ENCODE data around the gene C2orf81.

C2orf81 gene

GRCh38 chr2:74391580-74392448, 29.6 kb downstream of the C2orf81 start:
- Histone ChIP-seq H3K9me3 (ENCODE audit: control insufficient read depth in 5 of 5, low read length in 5 of 5) (no peaks in the 10 kb centered on the region), H3K4me3 (ENCODE audit: low read depth in 1 of 5, low read length in 5 of 5) (peak overlapping the region; percentile 87 to 97 (median 92)), H3K4me1 (ENCODE audit: control insufficient read depth in 5 of 5, insufficient read depth in 5 of 5, low read length in 5 of 5) (peaks cover 6 to 38% (median 26%) of the 10 kb centered on the region in 5 donors), H3K36me3 (ENCODE audit: control insufficient read depth in 5 of 5, insufficient read depth in 5 of 5, low read length in 5 of 5) (no peaks in the 10 kb centered on the region), H3K27ac (ENCODE audit: low read depth, low read length) (peak overlapping the region; percentile 74), H3K9ac (ENCODE audit: low read length in 5 of 5) (peak overlapping the region; percentile 85 to 96 (median 91)), H3K27me3 (ENCODE audit: control insufficient read depth in 5 of 5, insufficient read depth in 4 of 5, low read length in 5 of 5) (peaks cover 0 to 3% (median 0%) of the 10 kb centered on the region in 5 donors)

DNA sequence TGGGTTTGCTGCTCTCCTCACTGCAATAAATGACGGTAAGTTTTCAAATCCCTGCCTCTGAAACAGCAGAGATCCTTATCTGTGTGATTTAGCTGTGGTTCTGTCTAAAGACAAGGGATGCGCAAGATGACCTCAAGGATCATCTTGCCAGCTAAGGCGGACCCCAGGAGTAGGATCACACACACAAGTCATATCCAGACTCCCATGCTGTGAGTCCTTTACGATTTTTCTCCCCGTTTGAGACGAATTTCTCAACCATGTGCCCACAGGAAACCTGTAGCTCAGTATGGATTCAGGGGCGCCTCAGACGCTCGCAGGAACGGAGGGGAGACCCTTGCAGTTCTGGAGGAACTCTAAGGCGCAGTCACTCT, 30.2 kb downstream of the C2orf81 start:
- Histone ChIP-seq H3K36me3 (ENCODE audit: control insufficient read depth in 5 of 5, insufficient read depth in 5 of 5, low read length in 5 of 5) (no peaks in the 10 kb centered on the region), H3K9ac (ENCODE audit: low read length in 5 of 5) (peak overlapping the region; percentile 85 to 96 (median 91)), H3K27ac (ENCODE audit: low read depth, low read length) (peak overlapping the region; percentile 74), H3K9me3 (ENCODE audit: control insufficient read depth in 5 of 5, low read length in 5 of 5) (no peaks in the 10 kb centered on the region), H3K4me1 (ENCODE audit: control insufficient read depth in 5 of 5, insufficient read depth in 5 of 5, low read length in 5 of 5) (peaks cover 6 to 38% (median 26%) of the 10 kb centered on the region in 5 donors), H3K27me3 (ENCODE audit: control insufficient read depth in 5 of 5, insufficient read depth in 4 of 5, low read length in 5 of 5) (peaks cover 0 to 3% (median 0%) of the 10 kb centered on the region in 5 donors), H3K4me3 (ENCODE audit: low read depth in 1 of 5, low read length in 5 of 5) (peak overlapping the region; percentile 87 to 97 (median 92))

DNA sequence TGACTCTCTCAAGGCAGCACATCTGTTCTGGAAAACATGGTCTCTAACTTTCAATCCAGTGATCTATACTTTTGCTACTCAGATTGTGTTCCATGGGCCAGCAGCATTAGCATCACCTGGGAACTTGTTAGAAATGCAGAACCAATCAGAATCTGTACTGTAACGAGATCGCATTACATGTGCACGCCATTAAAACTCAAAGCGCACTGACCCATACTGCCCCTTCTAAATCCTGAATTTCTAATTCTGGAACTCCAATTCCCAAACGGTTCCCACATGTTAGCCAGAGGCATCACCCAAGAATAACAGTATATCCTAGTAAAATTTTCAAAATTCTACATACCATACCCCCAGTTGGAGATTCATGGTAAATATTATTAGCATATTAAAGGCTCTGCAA, 30.8 kb downstream of the C2orf81 start:
- Histone ChIP-seq H3K36me3 (ENCODE audit: control insufficient read depth in 5 of 5, insufficient read depth in 5 of 5, low read length in 5 of 5) (peaks cover 0 to under 1% (median 0%) of the 10 kb centered on the region in 5 donors), H3K27me3 (ENCODE audit: control insufficient read depth in 5 of 5, insufficient read depth in 4 of 5, low read length in 5 of 5) (peaks cover 0 to 3% (median 0%) of the 10 kb centered on the region in 5 donors), H3K9me3 (ENCODE audit: control insufficient read depth in 5 of 5, low read length in 5 of 5) (no peaks in the 10 kb centered on the region), H3K9ac (ENCODE audit: low read length in 5 of 5) (peak overlapping the region in 2 of 5 donors; percentile 90 to 96), H3K4me3 (ENCODE audit: low read depth in 1 of 5, low read length in 5 of 5) (peak overlapping the region; percentile 87 to 97 (median 92)), H3K27ac (ENCODE audit: low read depth, low read length) (no peak overlapping the region), H3K4me1 (ENCODE audit: control insufficient read depth in 5 of 5, insufficient read depth in 5 of 5, low read length in 5 of 5) (peaks cover 6 to 38% (median 26%) of the 10 kb centered on the region in 5 donors)

DNA sequence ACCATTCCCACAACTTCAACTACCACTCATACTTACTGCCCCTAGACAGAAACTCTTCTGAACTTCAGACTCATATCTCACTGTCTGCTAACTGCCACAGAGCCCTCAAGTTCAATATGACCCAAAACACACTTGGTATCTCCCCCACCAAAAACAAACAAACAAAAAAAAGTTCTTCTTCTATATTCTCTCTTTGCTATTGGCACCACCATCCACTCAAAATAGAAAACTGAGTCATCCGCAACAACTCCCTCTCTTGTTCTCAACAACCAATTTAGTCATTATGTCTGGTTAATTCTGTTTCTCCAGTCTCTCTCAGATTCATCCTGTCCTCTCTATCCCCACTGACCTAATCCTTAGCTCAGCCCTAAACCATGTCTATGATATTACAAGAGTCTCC, 34.1 kb downstream of the C2orf81 start:
- Histone ChIP-seq H3K36me3 (ENCODE audit: control insufficient read depth in 5 of 5, insufficient read depth in 5 of 5, low read length in 5 of 5) (peaks cover 0 to 13% (median 0%) of the 10 kb centered on the region in 5 donors), H3K27ac (ENCODE audit: low read depth, low read length) (no peak overlapping the region), H3K4me1 (ENCODE audit: control insufficient read depth in 5 of 5, insufficient read depth in 5 of 5, low read length in 5 of 5) (peaks cover 6 to 42% (median 24%) of the 10 kb centered on the region in 5 donors), H3K9ac (ENCODE audit: low read length in 5 of 5) (no peak overlapping the region), H3K4me3 (ENCODE audit: low read depth in 1 of 5, low read length in 5 of 5) (no peak overlapping the region), H3K27me3 (ENCODE audit: control insufficient read depth in 5 of 5, insufficient read depth in 4 of 5, low read length in 5 of 5) (no peaks in the 10 kb centered on the region), H3K9me3 (ENCODE audit: control insufficient read depth in 5 of 5, low read length in 5 of 5) (no peaks in the 10 kb centered on the region)

DNA sequence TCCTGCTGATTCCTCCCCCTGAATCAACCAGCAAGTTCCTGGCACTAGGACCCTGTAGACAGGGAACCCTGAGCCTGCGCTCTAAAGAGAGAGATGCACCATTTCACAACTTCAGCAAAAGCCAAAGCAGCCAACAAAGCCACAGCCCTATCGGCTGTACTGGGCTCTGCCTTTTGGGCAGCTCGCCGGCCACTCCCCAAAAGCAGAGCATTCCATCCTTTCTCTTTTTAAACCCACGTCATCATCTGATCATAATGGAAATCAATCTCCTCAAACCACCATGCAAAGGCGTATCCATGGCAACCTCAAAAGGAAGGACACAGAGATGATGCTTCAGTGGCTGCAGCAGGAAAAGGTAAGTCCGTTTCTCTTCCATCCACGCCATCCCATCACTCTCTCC, 36.0 kb downstream of the C2orf81 start:
- no peaks in the 10 kb centered on the region for H3K27me3 ChIP-seq (ENCODE audit: control insufficient read depth in 5 of 5, insufficient read depth in 4 of 5, low read length in 5 of 5)
- H3K36me3 ChIP-seq (ENCODE audit: control insufficient read depth in 5 of 5, insufficient read depth in 5 of 5, low read length in 5 of 5), result peaks cover 0 to 13% (median 0%) of the 10 kb centered on the region in 5 donors
- H3K4me1 ChIP-seq (ENCODE audit: control insufficient read depth in 5 of 5, insufficient read depth in 5 of 5, low read length in 5 of 5), result peaks cover 3 to 35% (median 18%) of the 10 kb centered on the region in 5 donors
- no peaks in the 10 kb centered on the region for H3K9me3 ChIP-seq (ENCODE audit: control insufficient read depth in 5 of 5, low read length in 5 of 5)
- no peak overlapping the region for H3K9ac ChIP-seq (ENCODE audit: low read length in 5 of 5)
- H3K4me3 ChIP-seq (ENCODE audit: low read depth in 1 of 5, low read length in 5 of 5), result no peak overlapping the region
- H3K27ac ChIP-seq (ENCODE audit: low read depth, low read length), result no peak overlapping the region

GRCh38 chr2:74384051-74384450, 37.4 kb downstream of the C2orf81 start:
- Histone ChIP-seq H3K9ac (ENCODE audit: low read length in 5 of 5) (peak overlapping the region in 2 of 5 donors; percentile 5 to 49), H3K27me3 (ENCODE audit: control insufficient read depth in 5 of 5, insufficient read depth in 4 of 5, low read length in 5 of 5) (no peaks in the 10 kb centered on the region), H3K9me3 (ENCODE audit: control insufficient read depth in 5 of 5, low read length in 5 of 5) (no peaks in the 10 kb centered on the region), H3K4me3 (ENCODE audit: low read depth in 1 of 5, low read length in 5 of 5) (no peak overlapping the region), H3K36me3 (ENCODE audit: control insufficient read depth in 5 of 5, insufficient read depth in 5 of 5, low read length in 5 of 5) (peaks cover 0 to 13% (median 2%) of the 10 kb centered on the region in 5 donors), H3K27ac (ENCODE audit: low read depth, low read length) (no peak overlapping the region), H3K4me1 (ENCODE audit: control insufficient read depth in 5 of 5, insufficient read depth in 5 of 5, low read length in 5 of 5) (peaks cover 1 to 36% (median 15%) of the 10 kb centered on the region in 5 donors)

GRCh38 chr2:74383254-74383653, 38.2 kb downstream of the C2orf81 start:
- Histone ChIP-seq H3K4me1 (ENCODE audit: control insufficient read depth in 5 of 5, insufficient read depth in 5 of 5, low read length in 5 of 5) (peaks cover 1 to 31% (median 15%) of the 10 kb centered on the region in 5 donors), H3K36me3 (ENCODE audit: control insufficient read depth in 5 of 5, insufficient read depth in 5 of 5, low read length in 5 of 5) (peaks cover 0 to 13% (median 2%) of the 10 kb centered on the region in 5 donors), H3K4me3 (ENCODE audit: low read depth in 1 of 5, low read length in 5 of 5) (no peak overlapping the region), H3K27ac (ENCODE audit: low read depth, low read length) (no peak overlapping the region), H3K27me3 (ENCODE audit: control insufficient read depth in 5 of 5, insufficient read depth in 4 of 5, low read length in 5 of 5) (no peaks in the 10 kb centered on the region), H3K9ac (ENCODE audit: low read length in 5 of 5) (no peak overlapping the region), H3K9me3 (ENCODE audit: control insufficient read depth in 5 of 5, low read length in 5 of 5) (no peaks in the 10 kb centered on the region)

DNA sequence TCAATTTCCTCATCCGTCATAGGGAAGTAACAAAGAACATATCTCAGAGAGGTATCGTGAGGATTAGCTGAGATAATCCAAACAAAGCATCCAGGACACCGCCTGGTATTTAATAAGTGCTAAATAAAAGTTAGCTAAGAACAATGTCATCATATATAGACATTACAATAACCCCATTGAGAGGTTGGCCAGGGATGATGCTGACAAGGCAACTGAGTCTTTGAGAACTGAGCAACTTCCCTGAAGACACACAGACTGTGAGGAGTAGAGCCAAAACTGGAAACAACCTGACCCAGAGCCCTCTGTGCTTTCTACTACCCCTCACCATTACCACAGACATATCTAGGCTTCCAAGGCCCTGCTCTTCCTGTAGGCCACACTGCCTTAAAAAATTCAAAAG, 39.7 kb downstream of the C2orf81 start:
- Histone ChIP-seq H3K4me3 (ENCODE audit: low read depth in 1 of 5, low read length in 5 of 5) (no peak overlapping the region), H3K9me3 (ENCODE audit: control insufficient read depth in 5 of 5, low read length in 5 of 5) (no peaks in the 10 kb centered on the region), H3K27ac (ENCODE audit: low read depth, low read length) (no peak overlapping the region), H3K36me3 (ENCODE audit: control insufficient read depth in 5 of 5, insufficient read depth in 5 of 5, low read length in 5 of 5) (peaks cover 6 to 27% (median 16%) of the 10 kb centered on the region in 5 donors), H3K27me3 (ENCODE audit: control insufficient read depth in 5 of 5, insufficient read depth in 4 of 5, low read length in 5 of 5) (no peaks in the 10 kb centered on the region), H3K4me1 (ENCODE audit: control insufficient read depth in 5 of 5, insufficient read depth in 5 of 5, low read length in 5 of 5) (peaks cover 1 to 29% (median 15%) of the 10 kb centered on the region in 5 donors), H3K9ac (ENCODE audit: low read length in 5 of 5) (no peak overlapping the region)

DNA sequence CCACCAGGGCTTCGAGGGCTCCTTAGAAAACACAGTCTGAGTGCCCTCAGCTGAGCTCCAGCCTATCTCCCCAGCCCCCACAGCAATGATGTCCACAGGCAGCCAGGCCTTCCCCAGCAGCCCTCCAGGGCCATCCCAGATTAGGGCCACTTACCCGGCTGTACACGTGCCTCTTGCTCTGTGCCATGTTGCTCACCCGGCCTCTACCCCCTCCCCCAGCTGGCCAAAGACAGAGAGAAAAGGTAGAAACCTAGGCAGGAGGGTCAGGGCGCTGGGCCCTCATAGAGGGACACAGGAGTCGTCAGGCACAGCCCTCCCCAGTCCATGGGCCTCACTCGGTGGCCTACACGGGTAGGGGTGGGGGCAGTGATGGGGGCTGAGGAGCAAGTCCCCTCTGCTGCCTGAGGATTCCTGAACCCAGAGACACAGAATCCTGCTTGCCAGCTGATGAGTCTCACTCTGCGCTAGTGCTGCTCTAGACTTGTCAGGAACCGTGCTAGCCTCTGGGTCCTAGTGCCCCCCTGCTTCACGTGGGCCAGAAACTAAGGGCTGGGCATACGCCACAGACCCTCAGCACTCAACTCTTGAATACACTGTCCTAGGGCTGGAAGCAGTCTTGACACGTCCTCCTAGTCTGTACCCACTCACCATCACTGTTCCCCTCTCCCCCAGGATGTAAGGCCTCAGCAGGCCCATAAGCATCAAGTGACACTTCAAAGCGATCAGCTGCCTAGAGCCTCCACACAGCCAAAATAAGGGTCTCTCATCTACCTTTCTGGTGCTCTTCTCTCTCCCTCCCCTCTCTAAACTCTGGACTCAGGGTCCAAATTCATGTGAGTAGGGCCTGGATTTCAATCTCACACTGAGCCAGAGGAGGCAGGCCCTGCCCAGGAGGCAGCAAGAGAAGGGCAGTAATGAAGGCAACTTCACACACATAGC, 41.3 kb downstream of the C2orf81 start, which contains the start of gene DCTN1:
Gene DCTN1 (minus strand): TSS at position 461 of the 939 bp plus-strand sequence. CDS start 274 bp downstream, at position 187.
- Histone ChIP-seq H3K27me3 (ENCODE audit: control insufficient read depth in 5 of 5, insufficient read depth in 4 of 5, low read length in 5 of 5) (no peaks in the 10 kb centered on the region), H3K4me1 (ENCODE audit: control insufficient read depth in 5 of 5, insufficient read depth in 5 of 5, low read length in 5 of 5) (peaks cover 1 to 29% (median 15%) of the 10 kb centered on the region in 5 donors), H3K27ac (ENCODE audit: low read depth, low read length) (no peak within 1 kb of the TSS), H3K4me3 (ENCODE audit: low read depth in 1 of 5, low read length in 5 of 5) (peak within 1 kb of the TSS; percentile 41 to 62 (median 48)), H3K36me3 (ENCODE audit: control insufficient read depth in 5 of 5, insufficient read depth in 5 of 5, low read length in 5 of 5) (peaks cover 6 to 32% (median 26%) of the 10 kb centered on the region in 5 donors), H3K9me3 (ENCODE audit: control insufficient read depth in 5 of 5, low read length in 5 of 5) (no peaks in the 10 kb centered on the region), H3K9ac (ENCODE audit: low read length in 5 of 5) (peak within 1 kb of the TSS; percentile 41 to 82 (median 56))

Measured in subcutaneous abdominal adipose tissue (tissue), 5 donors.